ENCODE results near the gene SCARB1. TPM values are rescaled to one million over a fixed set of nuclear protein-coding genes. Genes with fewer than 3 reads are reported as not detected.

SCARB1 gene
- total and polyA plus RNA-seq, 2 of the 13 experiments (the other 11 are each of a cell fraction or from before 2014, with no cell fraction given), result 63.4 to 160 TPM

DNA sequence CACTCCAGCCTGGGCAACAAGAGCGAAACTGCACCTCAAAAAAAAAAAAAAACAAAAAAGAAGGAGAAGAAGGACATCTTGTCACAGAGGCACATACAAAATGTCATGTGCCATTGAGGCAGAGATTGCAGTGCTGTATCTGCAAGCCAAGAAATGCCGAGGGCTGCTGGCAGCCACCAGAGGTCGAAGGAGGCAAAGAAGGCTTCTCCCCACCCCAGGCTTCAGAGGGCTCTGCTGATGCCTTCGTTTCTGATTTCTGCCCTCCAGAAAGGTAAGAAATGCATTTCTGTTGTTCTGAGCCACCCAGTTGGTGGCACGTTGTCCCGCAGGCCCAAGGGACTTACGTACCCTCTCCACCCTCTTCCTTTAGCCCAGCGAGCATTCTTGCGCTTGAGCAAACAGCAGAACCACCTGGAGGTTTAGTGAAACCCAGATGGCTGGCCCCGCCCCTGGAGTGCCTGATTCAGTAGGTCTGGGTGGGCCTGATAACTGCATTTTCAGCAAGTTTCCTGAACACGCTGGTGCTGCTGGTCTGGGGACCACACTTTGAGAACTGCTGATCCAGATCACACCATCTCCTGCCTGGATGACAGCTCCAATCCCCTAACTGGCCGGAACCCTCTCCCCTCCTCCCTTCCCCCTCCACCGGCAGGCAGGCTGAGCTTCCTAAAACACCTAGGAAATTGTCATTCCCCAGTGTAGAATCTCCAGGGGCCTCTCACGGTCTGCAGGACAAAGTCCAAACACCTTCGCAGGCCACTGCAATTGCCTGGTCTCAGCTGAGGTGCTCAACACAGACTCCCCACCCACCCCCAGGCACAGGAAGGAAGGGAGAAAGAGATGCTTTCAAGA lies 21.1 kb upstream of the SCARB1 start (continued):
- TF ChIP-seq KMT2A (CRISPR knock-in tag; IDR thresholded peaks at IDR 0.05), result peak; percentile 57; the same call in 1 of the 2 replicates
- peak; percentile 31; the same call in 1 of the 2 replicates for TF ChIP-seq MEIS2 (CRISPR knock-in tag; IDR thresholded peaks at IDR 0.05)
- TF ChIP-seq ZNF775 (CRISPR knock-in tag; IDR thresholded peaks at IDR 0.05; ENCODE audit: borderline replicate concordance), result no peak
- no peak for TF ChIP-seq SUZ12 (IDR thresholded peaks at IDR 0.05; ENCODE audit: low read depth, low read length)
- TF ChIP-seq KDM5B (CRISPR knock-in tag; IDR thresholded peaks at IDR 0.05; ENCODE audit: borderline replicate concordance), result no peak; the same call in 1 of the 2 replicates
- no peak for TF ChIP-seq NFE2L2 (IDR thresholded peaks at IDR 0.05; ENCODE audit: low read length)
- TF ChIP-seq POLR2G (IDR thresholded peaks at IDR 0.05; ENCODE audit: low read depth, low read length), result no peak; the same call in 1 of the 2 replicates
- TF ChIP-seq ATF3 (CRISPR knock-in tag; IDR thresholded peaks at IDR 0.05), result no peak
- TF ChIP-seq ZNF12 (CRISPR knock-in tag; IDR thresholded peaks at IDR 0.05), result no peak
- TF ChIP-seq ATAD3A (CRISPR knock-in tag; IDR thresholded peaks at IDR 0.05), result no peak
- no peak for TF ChIP-seq ZNF557 (CRISPR knock-in tag; IDR thresholded peaks at IDR 0.05)
- TF ChIP-seq ZNF30 (CRISPR knock-in tag; IDR thresholded peaks at IDR 0.05), result no peak
- TF ChIP-seq ZBTB42 (CRISPR knock-in tag; IDR thresholded peaks at IDR 0.05), result no peak
- TF ChIP-seq HOXD1 (CRISPR knock-in tag; IDR thresholded peaks at IDR 0.05), result no peak
- TF ChIP-seq GFI1 (CRISPR knock-in tag; IDR thresholded peaks at IDR 0.05; ENCODE audit: borderline replicate concordance), result peak; percentile 69; the same call in 1 of the 2 replicates
- TF ChIP-seq ZFY (CRISPR knock-in tag; IDR thresholded peaks at IDR 0.05), result peak; percentile 59
- no peak; the same call in 1 of the 2 replicates for TF ChIP-seq FOXJ3 (CRISPR knock-in tag; IDR thresholded peaks at IDR 0.05; ENCODE audit: borderline replicate concordance)
- no peak for TF ChIP-seq NR2F1 (CRISPR knock-in tag; IDR thresholded peaks at IDR 0.05)
- no peak for TF ChIP-seq ARID2 (CRISPR knock-in tag; IDR thresholded peaks at IDR 0.05; ENCODE audit: borderline replicate concordance)
- TF ChIP-seq ZBTB38 (CRISPR knock-in tag; IDR thresholded peaks at IDR 0.05), result no peak; the same call in none of the 2 replicates
- no peak for TF ChIP-seq ZIK1 (CRISPR knock-in tag; IDR thresholded peaks at IDR 0.05; ENCODE audit: borderline replicate concordance, low read depth)
- TF ChIP-seq HES4 (CRISPR knock-in tag; IDR thresholded peaks at IDR 0.05; ENCODE audit: borderline replicate concordance), result no peak
- no peak for TF ChIP-seq ATRX (CRISPR knock-in tag; IDR thresholded peaks at IDR 0.05; ENCODE audit: borderline replicate concordance)
- TF ChIP-seq DBP (CRISPR knock-in tag; IDR thresholded peaks at IDR 0.05; ENCODE audit: not compliant biosample characterization), result peak; percentile 42
- TF ChIP-seq ZNF3 (CRISPR knock-in tag; IDR thresholded peaks at IDR 0.05), result no peak
- no peak for TF ChIP-seq ZNF652 (CRISPR knock-in tag; IDR thresholded peaks at IDR 0.05; ENCODE audit: borderline replicate concordance, low read depth)
- TF ChIP-seq ZNF75D (CRISPR knock-in tag; IDR thresholded peaks at IDR 0.05; ENCODE audit: borderline replicate concordance), result no peak
- TF ChIP-seq, protein P1, sequence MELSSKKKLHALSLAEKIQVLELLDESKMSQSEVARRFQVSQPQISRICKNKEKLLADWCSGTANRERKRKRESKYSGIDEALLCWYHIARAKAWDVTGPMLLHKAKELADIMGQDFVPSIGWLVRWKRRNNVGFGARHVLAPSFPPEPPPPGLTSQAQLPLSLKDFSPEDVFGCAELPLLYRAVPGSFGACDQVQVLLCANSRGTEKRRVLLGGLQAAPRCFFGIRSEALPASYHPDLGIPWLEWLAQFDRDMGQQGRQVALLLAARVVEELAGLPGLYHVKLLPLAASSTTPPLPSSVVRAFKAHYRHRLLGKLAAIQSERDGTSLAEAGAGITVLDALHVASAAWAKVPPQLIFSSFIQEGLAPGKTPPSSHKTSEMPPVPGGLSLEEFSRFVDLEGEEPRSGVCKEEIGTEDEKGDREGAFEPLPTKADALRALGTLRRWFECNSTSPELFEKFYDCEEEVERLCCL (CRISPR knock-in tag; IDR thresholded peaks at IDR 0.05; ENCODE audit: borderline replicate concordance), result no peak
- no peak for TF ChIP-seq RAD51 (IDR thresholded peaks at IDR 0.05; ENCODE audit: borderline replicate concordance)
- no peak for TF ChIP-seq HDAC6 (IDR thresholded peaks at IDR 0.05; ENCODE audit: low read depth, low read length)
